Upper lobe of left lung (tissue), 4 donors: ENCODE data around the gene HDAC5.

Experiments
- EP300 ChIP-seq, 4 donors: sonication (generic); formaldehyde crosslinking; IDR thresholded peaks; one replicate each; pipeline ENCODE4 v1.5.1; 2017; ENCODE audit warnings: antibody characterized with exemption in 4 of 4, control low read depth in 2 of 4
- POLR2A ChIP-seq, 4 donors: fragments of 450-650 bp; IDR thresholded peaks; one replicate each; pipeline ENCODE4 v1.5.1; 2016 to 2017; ENCODE audit warnings: antibody characterized with exemption in 4 of 4, mild to moderate bottlenecking in 2 of 4
- POLR2AphosphoS5 ChIP-seq, 2 donors: sonication (generic); formaldehyde crosslinking; IDR thresholded peaks; one replicate each; pipeline ENCODE4 v1.5.1; 2017; ENCODE audit warnings: antibody characterized with exemption in 2 of 2
- TF ChIP-seq, protein P1 (sequence below), 6 experiments: fragments of 450-650 bp in 4 of 6; fragments of 200-600 bp in 2 of 6; sonication (generic) in 2 of 6; IDR thresholded peaks; one replicate each; pipeline ENCODE4 v1.5.1; 2016 to 2019; ENCODE audit warnings: antibody characterized with exemption in 6 of 6

DNA sequence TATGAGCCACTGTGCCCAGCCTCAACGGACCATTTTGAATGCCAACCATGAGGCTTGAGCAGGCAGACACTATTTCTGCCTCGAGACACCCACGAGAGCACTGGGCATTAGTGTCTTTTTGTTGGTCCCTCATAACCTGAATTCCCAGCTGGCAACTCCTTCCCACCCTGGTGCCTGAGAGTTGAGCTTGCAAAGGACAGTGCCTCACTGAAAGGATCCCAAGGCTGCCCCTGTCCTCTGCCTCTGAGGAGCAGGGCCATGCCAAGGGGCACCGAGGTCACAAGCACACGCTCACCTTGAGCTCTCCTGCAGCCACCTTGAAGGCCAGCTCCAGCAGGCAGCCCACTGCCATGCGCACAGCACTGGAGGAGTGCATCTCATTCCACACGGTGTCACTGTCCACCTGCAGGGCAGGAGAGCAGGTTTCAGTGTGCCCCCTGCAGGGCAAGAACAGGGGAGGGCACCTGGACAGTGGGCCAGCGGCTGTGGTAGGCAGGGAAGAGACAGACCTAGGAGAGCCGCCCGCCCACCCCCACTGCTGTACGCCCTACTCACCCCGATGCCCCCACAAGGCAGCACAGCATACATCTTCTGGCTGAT is 40.1 kb downstream of the HDAC5 start:
- TF ChIP-seq, protein P1, sequence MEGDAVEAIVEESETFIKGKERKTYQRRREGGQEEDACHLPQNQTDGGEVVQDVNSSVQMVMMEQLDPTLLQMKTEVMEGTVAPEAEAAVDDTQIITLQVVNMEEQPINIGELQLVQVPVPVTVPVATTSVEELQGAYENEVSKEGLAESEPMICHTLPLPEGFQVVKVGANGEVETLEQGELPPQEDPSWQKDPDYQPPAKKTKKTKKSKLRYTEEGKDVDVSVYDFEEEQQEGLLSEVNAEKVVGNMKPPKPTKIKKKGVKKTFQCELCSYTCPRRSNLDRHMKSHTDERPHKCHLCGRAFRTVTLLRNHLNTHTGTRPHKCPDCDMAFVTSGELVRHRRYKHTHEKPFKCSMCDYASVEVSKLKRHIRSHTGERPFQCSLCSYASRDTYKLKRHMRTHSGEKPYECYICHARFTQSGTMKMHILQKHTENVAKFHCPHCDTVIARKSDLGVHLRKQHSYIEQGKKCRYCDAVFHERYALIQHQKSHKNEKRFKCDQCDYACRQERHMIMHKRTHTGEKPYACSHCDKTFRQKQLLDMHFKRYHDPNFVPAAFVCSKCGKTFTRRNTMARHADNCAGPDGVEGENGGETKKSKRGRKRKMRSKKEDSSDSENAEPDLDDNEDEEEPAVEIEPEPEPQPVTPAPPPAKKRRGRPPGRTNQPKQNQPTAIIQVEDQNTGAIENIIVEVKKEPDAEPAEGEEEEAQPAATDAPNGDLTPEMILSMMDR (IDR thresholded peaks at IDR 0.05), result peak in 2 of 6 experiments; percentile 15 to 18
- TF ChIP-seq POLR2A (IDR thresholded peaks at IDR 0.05), result no peak
- no peak for TF ChIP-seq POLR2AphosphoS5 (IDR thresholded peaks at IDR 0.05)
- TF ChIP-seq EP300 (IDR thresholded peaks at IDR 0.05), result no peak
